ENCODE results near the gene LTBP2. TPM values are rescaled to one million over a fixed set of nuclear protein-coding genes. Genes with fewer than 3 reads are reported as not detected.

LTBP2 gene
- total and polyA plus RNA-seq, 2 of the 8 experiments (the other 6 are each of a cell fraction or from before 2014, with no cell fraction given): 0.48 to 0.89 TPM

DNA sequence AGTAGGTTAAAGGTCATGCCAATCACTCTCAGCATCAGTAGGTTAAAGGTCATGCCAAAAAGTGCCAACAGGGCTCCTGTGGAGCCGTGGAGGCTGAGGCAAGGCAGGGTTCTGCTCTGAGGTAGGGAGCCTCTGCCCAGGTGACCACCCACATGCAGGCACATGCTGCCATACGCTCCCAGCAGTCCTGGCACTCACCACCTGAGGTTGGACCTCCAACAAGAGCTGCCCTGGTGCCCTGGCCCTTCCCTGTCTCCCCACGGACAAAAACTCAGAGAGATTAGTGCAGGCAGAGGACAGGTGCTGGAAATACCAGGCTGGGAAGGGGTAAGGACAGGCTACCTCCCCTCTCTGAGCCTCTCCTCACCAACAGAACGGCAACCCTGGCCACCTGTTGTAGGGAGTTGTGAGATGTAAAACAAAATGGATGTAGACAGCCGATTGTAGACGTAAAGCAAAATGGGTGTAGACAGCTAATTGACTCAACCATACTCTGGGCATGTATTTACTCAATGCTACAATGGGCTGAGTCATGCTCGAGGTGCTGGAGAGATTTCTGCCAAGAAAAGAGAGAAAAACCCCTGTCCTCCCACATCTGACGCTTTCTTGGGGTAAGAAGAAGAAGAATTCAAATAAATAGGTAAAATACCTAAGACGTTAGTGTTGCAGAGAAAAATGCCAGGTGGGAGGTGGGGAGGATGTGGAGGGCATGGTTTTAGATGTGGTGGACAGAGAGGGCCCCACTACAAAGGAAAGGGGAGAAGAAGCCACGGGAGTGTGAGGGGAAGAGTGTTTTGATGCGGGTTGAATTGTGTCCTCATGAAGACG, 32.4 kb downstream of the LTBP2 start (continued):
- TF ChIP-seq E2F6 (IDR thresholded peaks at IDR 0.05) (no peak), NRF1 (IDR thresholded peaks at IDR 0.05; ENCODE audit: low read depth, low read length) (no peak), CBX5 (IDR thresholded peaks at IDR 0.05; ENCODE audit: low read depth, low read length) (no peak)

Measured in H1 (cell line).